HG02981 (cell line): Measurements from ENCODE around the gene ISYNA1.
A peak's percentile ranks its signal among the peaks of the same experiment; 100 is the strongest.

Experiments
- ATAC-seq: cut with Tn5 transposase; IDR thresholded peaks from one replicate; pipeline ENCODE4 v1.9.1; 2021; ENCODE audit warnings: mild to moderate bottlenecking, moderate library complexity; ENCODE audit not compliant: unreplicated experiment

ISYNA1 gene

DNA sequence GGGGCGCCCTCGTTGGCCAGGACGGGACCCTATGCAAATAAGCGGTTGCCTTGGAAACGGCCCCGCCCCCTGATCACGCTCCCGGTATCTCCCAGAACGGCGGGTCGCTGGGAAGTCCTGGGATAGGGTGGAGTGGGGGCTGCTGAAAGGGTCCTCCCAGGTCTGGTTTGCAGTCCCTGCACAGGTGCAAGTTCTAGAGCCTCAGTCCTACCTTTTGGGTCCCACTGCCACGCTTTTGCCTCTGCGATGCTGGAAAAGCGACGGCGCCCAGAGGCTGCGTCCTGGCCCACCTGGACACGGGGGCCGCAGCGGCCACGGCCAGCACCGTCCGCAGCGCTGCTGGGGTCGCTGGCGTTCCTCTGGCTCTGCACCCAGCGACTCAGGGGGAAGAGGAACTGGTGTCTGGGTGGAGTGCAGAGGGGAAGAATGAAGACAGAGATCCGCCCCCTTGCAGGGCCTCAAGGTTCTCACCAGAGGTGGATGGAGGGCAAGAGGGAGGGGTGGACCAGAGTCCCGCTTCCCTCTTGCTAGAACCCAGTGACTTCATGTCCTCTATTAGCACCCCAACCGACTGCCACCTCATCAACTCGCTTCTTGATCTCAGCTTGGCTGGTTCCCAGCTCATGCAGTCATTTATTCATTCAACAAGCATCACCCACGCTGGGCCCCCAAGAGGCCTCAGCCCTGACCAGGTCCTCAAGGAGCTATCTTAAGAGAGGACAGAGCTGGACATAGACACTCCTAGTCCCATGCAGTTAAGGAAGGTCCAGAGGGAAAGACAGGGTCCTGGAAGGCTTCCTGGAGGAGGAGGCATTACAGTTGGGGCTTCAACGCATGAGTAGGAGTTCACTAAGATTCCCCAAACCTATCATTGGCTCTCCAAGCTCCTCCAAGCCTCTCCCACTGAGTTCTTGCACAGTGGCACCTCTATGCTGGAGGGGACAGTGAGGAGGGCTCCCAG is 40.4 kb downstream of the ISYNA1 start, which contains the start of gene LRRC25:
TSS of gene LRRC25 (minus strand) at position 381 of the 961 bp plus-strand sequence. CDS start 659 bp downstream, outside the sequence.
- no peak for ATAC-seq

DNA sequence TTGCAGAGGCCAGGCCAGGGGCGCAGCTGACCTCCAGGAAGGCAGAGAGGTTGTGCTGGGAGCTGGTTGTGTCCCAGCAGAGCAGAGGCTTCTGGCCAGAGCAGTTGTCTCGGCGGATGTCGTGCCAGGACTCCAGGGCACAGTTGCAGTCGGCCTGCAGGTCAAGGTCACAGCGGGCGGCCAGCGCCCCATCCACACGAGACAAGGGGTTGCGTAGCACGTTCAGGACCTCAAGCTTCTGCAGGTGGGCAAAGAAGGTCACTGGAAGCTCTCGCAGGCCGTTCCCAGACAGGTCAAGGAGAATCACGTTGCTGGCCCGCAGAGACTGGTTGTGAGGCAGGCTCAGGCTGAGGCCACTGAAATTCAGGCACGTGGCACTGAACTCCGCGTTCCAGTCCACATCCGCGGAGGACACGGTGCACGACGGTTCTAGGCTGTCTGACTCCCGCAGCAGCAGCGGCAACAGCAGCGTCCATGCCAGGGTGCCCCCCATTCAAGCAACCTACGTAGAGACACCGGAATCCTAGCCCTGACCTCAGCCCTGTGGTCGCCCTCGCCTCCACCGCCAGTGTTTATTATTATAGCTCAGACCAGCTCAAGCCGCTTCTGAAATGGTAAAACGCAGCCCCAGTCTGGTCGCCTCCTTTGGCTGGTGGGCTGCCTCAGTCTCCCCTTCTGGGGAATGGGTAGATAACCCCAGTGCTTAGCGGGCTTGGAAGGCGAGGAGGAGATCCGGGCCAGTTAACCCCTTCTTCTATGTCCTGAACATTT is 41.3 kb downstream of the ISYNA1 start:
- ATAC-seq = no peak

DNA sequence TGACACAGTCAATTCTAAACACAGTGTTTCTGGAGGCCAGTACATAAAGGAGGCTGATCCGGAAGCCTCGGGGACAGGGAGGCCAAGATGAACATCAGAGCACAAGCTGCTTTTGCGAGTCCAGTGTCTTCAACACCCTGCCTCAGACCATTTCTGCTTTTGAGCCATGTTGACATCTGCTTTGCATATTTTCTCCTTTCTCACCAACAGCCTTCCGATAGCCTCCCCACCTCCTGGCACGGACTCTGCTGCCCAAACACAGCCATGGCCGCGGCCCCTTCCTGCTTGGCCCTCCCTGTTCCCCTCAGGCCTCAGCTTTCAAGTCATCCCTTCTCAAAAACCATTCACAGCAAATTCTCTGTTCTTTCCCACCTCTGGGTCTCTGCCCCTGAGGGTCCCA is 44.1 kb downstream of the ISYNA1 start:
- ATAC-seq = no peak

DNA sequence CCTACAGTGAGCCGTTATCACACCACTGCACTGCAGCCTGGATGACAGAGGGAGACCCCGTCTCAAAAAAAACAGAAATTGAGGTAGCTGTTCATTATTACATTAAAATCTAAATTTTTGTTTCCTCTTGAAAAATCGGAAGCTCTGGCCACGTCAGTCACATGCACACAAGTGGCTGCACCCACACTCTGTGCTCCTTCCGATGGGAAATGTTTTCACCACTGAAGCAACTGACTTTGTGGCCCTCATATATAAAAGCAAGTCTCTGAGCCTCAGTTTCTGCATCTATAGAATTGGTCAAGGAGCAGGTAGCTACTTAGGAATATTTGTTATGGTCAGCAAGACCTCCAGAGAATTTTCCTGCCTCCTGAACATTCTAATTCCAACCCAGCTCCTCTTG is 45.0 kb downstream of the ISYNA1 start:
- ATAC-seq = no peak

DNA sequence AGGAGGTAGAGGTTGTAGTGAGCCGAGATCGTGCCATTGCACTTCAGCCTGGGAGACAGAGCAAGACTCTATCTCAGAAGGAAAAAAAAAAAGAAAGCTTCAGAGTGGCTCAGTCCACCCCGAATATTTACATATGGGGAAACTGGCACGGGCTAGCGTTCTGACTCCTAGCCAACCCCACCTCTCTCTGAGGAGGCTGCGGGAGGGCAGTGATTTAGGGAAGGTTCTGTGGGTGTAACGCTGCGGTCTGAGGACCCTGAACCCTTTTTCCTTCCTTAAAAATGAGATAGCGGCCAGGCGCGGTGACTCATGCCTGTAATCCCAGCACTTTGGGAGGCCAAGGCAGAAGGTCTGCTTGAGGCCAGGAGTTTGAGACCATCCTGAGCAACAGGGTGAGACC is 45.5 kb downstream of the ISYNA1 start:
- ATAC-seq = no peak

DNA sequence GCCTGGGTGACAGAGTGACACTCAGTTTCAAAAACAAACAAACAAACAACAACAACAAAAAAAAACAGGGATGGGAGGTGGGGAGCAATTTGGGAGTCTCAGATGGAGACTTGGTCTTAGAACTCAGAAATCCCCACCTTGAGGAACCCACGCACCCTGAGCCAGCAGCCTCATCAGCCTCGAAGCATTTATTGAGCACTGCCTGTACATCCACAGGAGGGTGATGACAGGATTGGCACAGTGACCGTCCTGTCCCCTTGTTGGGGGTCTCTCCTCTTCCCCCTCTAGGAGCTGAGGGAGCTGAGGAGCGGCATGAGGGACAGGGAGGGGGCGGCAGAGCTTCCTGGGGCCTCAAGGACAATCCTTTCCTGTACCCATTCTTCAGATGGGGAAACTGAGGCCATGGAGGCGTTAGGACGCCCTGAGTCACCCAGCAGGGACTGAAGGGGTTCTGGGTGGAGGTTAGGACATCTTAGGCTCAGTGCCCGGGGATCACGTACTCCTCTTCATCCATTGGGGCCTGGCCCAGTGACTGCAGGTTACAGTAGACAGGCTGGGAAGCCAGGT is 46.3 kb downstream of the ISYNA1 start:
- ATAC-seq = no peak

DNA sequence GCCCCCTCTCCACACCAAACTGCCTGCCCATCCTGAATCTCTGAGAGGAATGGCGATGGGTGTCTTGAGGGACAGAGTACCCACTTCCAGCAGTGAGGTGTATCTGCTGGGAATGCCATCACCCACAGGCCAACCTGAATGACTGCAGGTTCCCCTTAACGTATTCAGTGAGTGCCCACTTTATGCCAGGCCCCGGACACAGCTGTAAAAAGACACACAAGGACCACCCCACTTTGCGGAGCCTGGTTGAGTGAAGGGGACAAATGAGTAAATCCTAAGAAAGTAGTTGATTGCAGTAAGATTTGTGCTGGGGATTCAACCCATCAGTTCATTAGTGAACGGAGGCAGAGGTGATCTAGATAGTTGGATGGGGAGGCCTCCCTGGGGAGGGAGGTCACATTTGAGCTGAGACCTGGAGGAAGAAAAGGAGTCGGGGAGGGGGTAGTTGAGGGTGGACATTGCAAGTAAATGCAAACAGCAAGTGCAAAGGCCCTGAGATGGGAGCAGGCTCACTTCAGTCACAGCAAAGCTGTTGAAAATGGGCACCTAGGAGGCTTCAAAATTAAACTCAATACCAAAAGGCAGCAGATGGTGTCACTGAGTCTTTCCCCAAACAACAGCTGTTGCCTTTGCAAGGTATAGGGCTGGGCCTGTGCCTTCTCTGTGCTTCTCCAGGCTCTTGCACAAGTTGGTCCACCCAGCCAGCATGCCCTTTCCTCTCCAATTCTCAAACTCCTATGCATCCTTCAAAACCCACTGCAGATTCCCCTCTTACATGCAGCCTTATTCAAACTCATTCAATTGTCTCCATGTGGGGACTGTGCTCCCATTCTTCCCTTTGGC is 47.6 kb downstream of the ISYNA1 start:
- ATAC-seq = no peak

DNA sequence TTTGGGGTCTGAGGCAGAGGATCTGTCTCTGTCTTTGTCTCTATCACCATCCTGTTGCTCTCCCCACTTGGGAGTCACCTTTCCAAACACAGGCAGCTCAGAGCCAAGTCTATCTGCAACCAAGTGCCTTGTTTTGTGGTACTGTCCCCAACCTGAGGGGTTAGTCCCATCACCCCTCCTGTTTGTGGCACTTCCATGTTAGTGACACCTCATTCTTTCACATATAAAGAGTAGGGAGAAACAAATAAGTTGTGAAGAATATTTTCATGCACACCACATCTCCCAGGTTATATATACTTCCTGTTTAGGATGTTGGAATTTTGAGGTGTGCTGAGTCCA is 48.2 kb downstream of the ISYNA1 start:
- no peak for ATAC-seq

DNA sequence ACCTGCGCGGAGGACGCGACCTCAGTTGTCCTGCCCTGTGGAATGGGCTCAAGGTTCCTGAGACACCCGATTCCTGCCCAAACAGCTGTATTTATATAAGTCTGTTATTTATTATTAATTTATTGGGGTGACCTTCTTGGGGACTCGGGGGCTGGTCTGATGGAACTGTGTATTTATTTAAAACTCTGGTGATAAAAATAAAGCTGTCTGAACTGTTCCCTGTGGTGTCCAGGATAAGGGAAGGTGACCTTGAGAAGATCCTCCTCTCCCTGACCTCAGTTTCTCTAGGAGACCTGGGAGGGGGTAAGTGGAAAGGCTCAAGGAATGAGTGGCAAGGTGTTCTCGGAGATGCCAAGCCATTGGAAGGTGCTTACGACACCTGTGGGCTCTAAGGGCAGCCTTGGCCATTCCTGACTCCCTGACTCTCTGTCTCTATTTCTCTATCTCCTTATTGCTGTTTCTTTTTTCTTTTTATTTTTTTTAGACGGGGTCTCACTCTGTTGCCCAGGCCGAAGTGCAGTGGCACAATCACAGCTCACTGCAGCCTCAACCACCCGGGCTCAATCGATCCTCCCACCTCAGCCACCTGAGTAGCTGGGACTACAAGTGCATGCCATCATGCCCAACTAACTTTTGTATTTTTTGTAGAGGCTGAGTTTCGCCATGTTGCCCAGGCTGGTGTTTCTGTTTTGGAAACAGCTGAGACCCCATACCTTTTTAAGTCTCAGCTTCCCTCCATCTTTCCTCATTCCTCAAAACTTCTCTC is 48.8 kb downstream of the ISYNA1 start:
- no peak for ATAC-seq

DNA sequence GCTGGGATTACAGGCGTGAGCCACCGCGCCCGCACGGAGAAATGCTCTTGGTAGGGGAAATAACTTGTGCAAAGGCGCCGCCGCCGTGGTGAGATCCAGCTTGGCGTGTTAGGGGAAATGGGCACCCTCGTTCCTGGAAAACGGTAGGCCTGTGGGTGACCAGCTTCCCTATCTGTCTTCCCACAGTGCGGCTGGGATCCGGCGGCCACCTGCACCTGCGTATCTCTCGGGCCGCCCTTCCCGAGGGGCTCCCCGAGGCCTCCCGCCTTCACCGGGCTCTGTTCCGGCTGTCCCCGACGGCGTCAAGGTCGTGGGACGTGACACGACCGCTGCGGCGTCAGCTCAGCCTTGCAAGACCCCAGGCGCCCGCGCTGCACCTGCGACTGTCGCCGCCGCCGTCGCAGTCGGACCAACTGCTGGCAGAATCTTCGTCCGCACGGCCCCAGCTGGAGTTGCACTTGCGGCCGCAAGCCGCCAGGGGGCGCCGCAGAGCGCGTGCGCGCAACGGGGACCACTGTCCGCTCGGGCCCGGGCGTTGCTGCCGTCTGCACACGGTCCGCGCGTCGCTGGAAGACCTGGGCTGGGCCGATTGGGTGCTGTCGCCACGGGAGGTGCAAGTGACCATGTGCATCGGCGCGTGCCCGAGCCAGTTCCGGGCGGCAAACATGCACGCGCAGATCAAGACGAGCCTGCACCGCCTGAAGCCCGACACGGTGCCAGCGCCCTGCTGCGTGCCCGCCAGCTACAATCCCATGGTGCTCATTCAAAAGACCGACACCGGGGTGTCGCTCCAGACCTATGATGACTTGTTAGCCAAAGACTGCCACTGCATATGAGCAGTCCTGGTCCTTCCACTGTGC is 49.6 kb downstream of the ISYNA1 start:
- peak; percentile 63 for ATAC-seq

DNA sequence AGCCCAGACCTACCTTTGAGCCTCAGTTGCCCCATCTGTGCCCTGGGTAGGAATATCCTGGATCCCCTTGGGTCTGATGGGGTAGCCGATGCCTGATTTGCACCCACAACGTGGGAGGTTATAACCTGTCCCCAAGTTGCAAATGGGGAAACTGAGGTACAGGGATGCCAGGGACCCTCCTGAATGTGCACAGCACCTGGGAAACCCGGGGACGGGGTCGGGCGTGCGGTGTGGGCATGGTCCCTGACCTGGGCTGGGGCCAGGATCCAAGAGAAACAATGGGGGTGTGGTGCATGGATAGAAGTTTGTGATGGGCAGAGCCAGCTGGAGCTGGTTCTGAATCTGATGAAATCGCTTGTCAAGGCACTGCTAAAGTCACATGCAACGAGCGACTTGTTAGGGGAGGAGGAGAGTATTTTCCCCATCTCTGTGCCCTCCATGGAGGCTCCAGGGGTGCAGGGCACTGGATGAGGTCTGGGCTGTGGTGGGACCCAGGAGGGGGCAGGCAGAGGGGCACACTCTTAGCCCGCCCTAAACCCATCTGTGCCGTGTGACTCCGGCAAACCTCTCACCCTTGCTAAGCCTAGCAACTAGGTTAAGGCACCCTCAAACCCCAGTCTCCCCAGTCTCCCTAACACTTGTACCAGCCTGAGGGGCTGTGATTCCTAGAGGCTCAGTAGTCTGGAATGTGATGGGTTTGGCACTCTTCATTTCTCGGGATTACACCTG is 51.2 kb downstream of the ISYNA1 start:
- no peak for ATAC-seq

DNA sequence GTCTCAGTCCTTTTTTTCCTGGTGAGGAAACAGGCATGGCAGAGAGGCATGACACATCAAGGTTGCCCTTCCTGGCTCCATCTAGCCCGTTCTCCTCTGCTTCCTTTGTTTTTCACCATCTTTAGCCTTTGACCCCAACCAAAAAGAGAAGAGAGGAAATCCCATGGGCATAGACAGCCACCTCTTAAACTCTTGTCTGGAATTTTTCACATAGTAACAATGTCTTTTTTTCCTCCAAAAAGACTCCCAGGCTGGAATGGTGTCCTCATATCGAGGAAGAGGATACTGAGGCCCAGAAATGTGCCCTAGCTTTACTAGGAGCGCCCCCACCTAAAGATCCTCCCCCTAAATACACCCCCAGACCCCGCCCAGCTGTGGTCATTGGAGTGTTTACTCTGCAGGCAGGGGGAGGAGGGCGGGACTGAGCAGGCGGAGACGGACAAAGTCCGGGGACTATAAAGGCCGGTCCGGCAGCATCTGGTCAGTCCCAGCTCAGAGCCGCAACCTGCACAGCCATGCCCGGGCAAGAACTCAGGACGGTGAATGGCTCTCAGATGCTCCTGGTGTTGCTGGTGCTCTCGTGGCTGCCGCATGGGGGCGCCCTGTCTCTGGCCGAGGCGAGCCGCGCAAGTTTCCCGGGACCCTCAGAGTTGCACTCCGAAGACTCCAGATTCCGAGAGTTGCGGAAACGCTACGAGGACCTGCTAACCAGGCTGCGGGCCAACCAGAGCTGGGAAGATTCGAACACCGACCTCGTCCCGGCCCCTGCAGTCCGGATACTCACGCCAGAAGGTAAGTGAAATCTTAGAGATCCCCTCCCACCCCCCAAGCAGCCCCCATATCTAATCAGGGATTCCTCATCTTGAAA is 52.0 kb downstream of the ISYNA1 start, which contains the start of gene GDF15:
TSS of gene GDF15 (plus strand) at position 484 of the 868 bp plus-strand sequence. CDS start at position 516, 32 bp downstream.
- ATAC-seq = no peak

DNA sequence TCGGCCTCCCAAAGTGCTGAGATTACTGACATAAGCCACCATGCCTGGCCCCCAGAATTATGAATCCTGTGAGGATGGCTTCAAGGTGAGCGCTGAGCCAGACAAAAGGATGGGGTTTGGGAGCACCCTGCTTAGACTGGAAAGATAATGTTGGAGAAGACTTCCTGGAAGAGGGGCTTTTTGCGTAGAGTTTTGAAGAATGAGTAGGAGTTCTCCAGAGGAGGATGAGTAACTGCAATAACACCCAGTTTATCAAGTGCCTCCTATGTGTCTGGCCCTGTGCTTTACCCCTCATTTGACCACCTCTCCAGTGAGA is 52.6 kb downstream of the ISYNA1 start:
- no peak for ATAC-seq

DNA sequence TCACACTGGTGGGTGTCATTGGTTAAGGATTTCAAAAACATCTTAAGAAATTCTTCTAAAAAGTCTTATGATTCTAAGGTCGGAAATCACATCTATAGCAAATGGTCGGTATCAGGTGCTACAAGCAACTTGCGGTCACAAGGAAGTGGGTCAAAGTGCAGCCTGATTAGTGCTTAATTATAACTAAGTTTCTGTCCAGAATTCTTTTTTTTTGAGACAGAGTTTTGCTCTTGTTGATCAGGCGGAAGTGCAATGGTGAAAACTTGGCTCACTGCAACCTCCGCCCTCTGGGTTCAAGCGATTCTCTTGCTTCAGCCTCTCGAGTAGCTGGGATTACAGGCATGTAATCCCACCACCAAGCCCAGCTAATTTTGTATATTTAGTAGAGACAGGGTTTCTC is 53.2 kb downstream of the ISYNA1 start:
- no peak for ATAC-seq
